Neutrophil (primary cell): ENCODE results near the gene CLDN18.

ENCODE experiments used
- H3K27ac ChIP-seq: fragments of 200-600 bp; sonication (generic); 2 replicates; pipeline ENCODE4 v1.5.1; 2016; ENCODE audit warnings: mild to moderate bottlenecking, moderate library complexity
- H3K27me3 ChIP-seq: fragments of 200-600 bp; sonication (generic); 2 replicates; pipeline ENCODE4 v1.6.0; 2016; ENCODE audit warnings: mild to moderate bottlenecking
- H3K36me3 ChIP-seq: fragments of 200-600 bp; sonication (generic); 2 replicates; pipeline ENCODE4 v1.5.1; 2017
- H3K4me1 ChIP-seq, 2 experiments: fragments of 200-600 bp in 1 of 2; sonication (generic) in 1 of 2; 1 replicate in 1 of 2; 2 replicates in 1 of 2; pipeline versions ENCODE4 v1.5.1 to v1.6.1; 2013 to 2016; ENCODE audit warnings: low read depth in 1 of 2, low read length in 1 of 2, mild to moderate bottlenecking in 1 of 2, moderate library complexity in 1 of 2; ENCODE audit not compliant: control insufficient read depth in 1 of 2, insufficient read depth in 1 of 2
- H3K4me3 ChIP-seq, 2 experiments: fragments of 200-600 bp in 1 of 2; sonication (generic) in 1 of 2; 1 replicate in 1 of 2; 2 replicates in 1 of 2; pipeline ENCODE4 v1.5.1; 2013 to 2016; ENCODE audit warnings: low read depth in 1 of 2, low read length in 1 of 2, mild to moderate bottlenecking in 1 of 2, moderate library complexity in 1 of 2
- H3K9me3 ChIP-seq: fragments of 200-600 bp; sonication (generic); 2 replicates; pipeline ENCODE4 v1.5.1; 2016
- TF ChIP-seq, protein P1 (sequence below): fragments of 200-600 bp; sonication (generic); IDR thresholded peaks from 2 replicates; pipeline ENCODE4 v1.5.1; 2016; ENCODE audit warnings: antibody characterized with exemption

Gene CLDN18

DNA sequence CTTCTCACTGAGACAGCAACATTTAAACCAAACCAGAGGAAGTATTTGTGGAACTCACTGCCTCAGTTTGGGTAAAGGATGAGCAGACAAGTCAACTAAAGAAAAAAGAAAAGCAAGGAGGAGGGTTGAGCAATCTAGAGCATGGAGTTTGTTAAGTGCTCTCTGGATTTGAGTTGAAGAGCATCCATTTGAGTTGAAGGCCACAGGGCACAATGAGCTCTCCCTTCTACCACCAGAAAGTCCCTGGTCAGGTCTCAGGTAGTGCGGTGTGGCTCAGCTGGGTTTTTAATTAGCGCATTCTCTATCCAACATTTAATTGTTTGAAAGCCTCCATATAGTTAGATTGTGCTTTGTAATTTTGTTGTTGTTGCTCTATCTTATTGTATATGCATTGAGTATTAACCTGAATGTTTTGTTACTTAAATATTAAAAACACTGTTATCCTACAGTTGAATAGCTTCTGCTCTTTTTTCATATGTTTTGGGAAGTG lies 23.3 kb downstream of the CLDN18 start:
- Histone ChIP-seq H3K4me1 (peaks cover 10 to 27% of the 10 kb centered on the region in 2 experiments), H3K4me3 (no peak overlapping the region), H3K27ac (no peak overlapping the region), H3K36me3 (peaks cover 37% of the 10 kb centered on the region), H3K9me3 (no peaks in the 10 kb centered on the region), H3K27me3 (no peaks in the 10 kb centered on the region)
- TF ChIP-seq, protein P1, sequence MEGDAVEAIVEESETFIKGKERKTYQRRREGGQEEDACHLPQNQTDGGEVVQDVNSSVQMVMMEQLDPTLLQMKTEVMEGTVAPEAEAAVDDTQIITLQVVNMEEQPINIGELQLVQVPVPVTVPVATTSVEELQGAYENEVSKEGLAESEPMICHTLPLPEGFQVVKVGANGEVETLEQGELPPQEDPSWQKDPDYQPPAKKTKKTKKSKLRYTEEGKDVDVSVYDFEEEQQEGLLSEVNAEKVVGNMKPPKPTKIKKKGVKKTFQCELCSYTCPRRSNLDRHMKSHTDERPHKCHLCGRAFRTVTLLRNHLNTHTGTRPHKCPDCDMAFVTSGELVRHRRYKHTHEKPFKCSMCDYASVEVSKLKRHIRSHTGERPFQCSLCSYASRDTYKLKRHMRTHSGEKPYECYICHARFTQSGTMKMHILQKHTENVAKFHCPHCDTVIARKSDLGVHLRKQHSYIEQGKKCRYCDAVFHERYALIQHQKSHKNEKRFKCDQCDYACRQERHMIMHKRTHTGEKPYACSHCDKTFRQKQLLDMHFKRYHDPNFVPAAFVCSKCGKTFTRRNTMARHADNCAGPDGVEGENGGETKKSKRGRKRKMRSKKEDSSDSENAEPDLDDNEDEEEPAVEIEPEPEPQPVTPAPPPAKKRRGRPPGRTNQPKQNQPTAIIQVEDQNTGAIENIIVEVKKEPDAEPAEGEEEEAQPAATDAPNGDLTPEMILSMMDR: no peak

DNA sequence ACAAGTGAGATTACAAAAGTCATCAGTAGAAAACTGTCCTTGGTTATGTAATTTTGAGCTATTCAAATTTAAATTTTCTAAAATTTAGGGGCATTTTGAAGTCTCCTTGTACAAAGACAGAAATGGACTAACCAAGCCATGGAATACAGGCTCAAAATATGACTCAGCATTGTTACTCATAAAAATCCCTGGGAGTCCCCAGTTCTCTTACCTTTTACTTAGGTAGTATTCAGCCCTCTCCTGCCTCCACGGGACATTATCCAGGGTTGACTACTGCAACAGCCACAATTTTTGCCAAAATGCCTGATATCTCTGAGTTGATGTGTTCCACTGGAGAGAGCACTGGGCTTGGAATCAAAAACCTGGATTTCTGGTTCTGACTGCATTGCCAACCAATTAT lies 25.0 kb downstream of the CLDN18 start:
- Histone ChIP-seq H3K27ac (no peak overlapping the region), H3K9me3 (no peaks in the 10 kb centered on the region), H3K4me3 (no peak overlapping the region), H3K4me1 (peaks cover 10 to 27% of the 10 kb centered on the region in 2 experiments), H3K36me3 (peaks cover 21% of the 10 kb centered on the region), H3K27me3 (no peaks in the 10 kb centered on the region)
- TF ChIP-seq, protein P1: no peak

DNA sequence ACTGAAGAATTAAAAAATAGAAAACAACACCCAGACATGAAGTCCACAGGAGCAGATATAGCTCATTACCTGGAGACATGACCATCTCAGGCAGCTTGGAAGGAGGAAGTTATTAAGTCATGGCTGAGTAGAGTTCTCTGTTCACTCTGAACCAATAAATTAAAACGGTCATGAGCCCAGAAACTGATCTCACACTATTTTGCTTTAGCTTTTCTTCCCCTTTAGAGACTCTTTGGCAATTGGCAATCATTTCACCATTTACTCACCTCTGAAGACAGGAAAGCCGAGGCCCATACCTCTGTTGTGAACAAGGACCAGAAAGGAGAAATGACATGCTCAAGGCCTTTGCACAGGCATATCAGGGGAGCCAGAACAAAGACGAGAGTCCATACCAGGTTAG lies 26.6 kb downstream of the CLDN18 start:
- peaks cover 10 to 24% of the 10 kb centered on the region in 2 experiments for H3K4me1 ChIP-seq
- no peaks in the 10 kb centered on the region for H3K9me3 ChIP-seq
- H3K27me3 ChIP-seq: no peaks in the 10 kb centered on the region
- peak overlapping the region; percentile 65 for H3K27ac ChIP-seq
- H3K36me3 ChIP-seq: peaks cover 9% of the 10 kb centered on the region
- no peak overlapping the region for H3K4me3 ChIP-seq
- TF ChIP-seq, protein P1: no peak

DNA sequence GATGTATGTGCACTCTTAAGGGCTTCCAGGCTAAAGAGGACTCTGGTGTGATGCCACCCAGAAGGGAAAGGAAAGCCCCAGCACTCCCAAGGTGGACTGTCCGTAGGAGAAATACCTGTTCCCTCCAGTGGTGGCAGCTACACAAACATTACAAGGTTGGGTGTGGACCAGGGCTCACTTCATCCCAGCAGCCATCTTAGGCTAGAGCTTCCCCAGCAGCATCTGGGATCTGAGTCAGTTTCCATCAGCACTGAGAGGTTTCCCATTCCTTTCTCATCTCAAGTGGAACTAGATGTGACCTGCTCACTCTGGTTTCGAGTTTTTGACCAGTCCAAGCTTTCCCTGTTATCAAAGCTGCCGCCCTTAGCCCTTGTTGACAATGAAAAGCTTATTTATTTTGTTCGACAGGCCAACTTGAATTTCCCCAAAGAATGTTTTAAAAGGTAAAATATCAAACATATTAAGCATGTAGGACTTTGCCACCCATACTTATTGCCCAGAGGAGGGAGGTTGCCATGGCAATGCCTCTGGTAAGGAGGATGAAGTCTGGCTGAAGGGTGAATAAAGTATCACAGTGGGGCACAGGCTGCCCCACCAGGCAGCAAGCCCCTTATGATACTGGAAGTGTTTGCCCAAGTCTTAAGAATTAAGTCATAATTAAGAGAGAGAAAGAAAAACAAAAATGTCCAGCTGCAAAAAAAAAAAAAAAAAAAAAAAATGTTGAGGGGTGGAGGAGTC lies 28.9 kb downstream of the CLDN18 start:
- Histone ChIP-seq H3K4me3 (no peak overlapping the region), H3K9me3 (no peaks in the 10 kb centered on the region), H3K27me3 (no peaks in the 10 kb centered on the region), H3K36me3 (peaks cover under 1% of the 10 kb centered on the region), H3K4me1 (peaks cover 10 to 15% of the 10 kb centered on the region in 2 experiments), H3K27ac (no peak overlapping the region)
- TF ChIP-seq, protein P1: no peak

DNA sequence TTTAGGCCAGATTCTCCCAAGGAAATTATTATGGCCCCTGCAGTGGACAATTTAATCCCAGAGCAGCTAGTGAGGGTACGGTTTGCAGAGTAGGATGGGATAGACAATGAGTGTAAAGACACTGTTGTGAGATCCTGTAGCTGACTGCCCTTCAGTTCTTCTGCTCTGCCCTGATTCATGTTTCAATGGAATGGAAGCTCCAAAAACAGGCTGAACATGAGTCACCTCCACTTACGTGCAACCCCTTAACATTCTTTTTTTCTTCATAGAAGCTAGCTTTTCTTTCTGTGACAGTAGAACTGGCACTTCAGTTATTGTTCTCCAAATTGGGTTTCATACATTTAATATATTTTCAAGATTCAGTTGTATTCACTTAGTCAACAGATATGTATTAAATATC lies 32.1 kb downstream of the CLDN18 start:
- peaks cover 9 to 14% of the 10 kb centered on the region in 2 experiments for H3K4me1 ChIP-seq
- H3K9me3 ChIP-seq: no peaks in the 10 kb centered on the region
- H3K27me3 ChIP-seq: no peaks in the 10 kb centered on the region
- H3K36me3 ChIP-seq: peaks cover 3% of the 10 kb centered on the region
- TF ChIP-seq, protein P1: no peak
- no peak overlapping the region for H3K4me3 ChIP-seq
- no peak overlapping the region for H3K27ac ChIP-seq
